Prostate gland (tissue), 2 donors: Measurements from ENCODE around the gene TLCD3B. TPM values are rescaled to one million over a fixed set of nuclear protein-coding genes. Genes with fewer than 3 reads are reported as not detected.
"Not testable (repeated sequence)": the region's sequence is repeated elsewhere in the genome, so short reads cannot be mapped to it uniquely, and the experiment has no call there.

Experiments used
- DNase-seq: peaks from one replicate; pipeline ENCODE4 v3.0.0-alpha.2; 2019; ENCODE audit warnings: low spot score
- H3K27ac ChIP-seq, 2 donors: fragments of 200-600 bp; sonication (generic); 2 replicates each; pipeline ENCODE4 v1.5.1; 2017 to 2019
- H3K27me3 ChIP-seq: fragments of 200-600 bp; sonication (generic); replicated peaks from 2 replicates; pipeline ENCODE4 v1.5.1; 2019; ENCODE audit not compliant: insufficient read depth
- H3K36me3 ChIP-seq, 2 donors: fragments of 200-600 bp; sonication (generic); 1 replicate in 1 of 2; 2 replicates in 1 of 2; pipeline versions ENCODE4 v1.5.1 to v1.8.1; 2017 to 2019
- H3K4me1 ChIP-seq: fragments of 200-600 bp; sonication (generic); replicated peaks from 2 replicates; pipeline ENCODE4 v1.5.1; 2019
- H3K4me3 ChIP-seq, 2 donors: fragments of 200-600 bp; sonication (generic); 2 replicates each; pipeline ENCODE4 v1.5.1; 2017 to 2019
- H3K9me3 ChIP-seq: fragments of 200-600 bp; sonication (generic); 2 replicates; pipeline ENCODE4 v1.5.1; 2017
- CTCF ChIP-seq, 4 experiments: fragments of 200-600 bp in 2 of 4; fragments of 450-650 bp in 2 of 4; sonication (generic) in 2 of 4; IDR thresholded peaks; 1 replicate in 3 of 4; 2 replicates in 1 of 4; pipeline ENCODE4 v1.5.1; 2016 to 2019; ENCODE audit warnings: antibody characterized with exemption in 4 of 4, mild to moderate bottlenecking in 2 of 4, moderate library complexity in 2 of 4
- POLR2A ChIP-seq: fragments of 450-650 bp; IDR thresholded peaks from one replicate; pipeline ENCODE4 v1.6.1; 2016; ENCODE audit warnings: antibody characterized with exemption, mild to moderate bottlenecking
- POLR2AphosphoS5 ChIP-seq: sonication (generic); formaldehyde crosslinking; IDR thresholded peaks from one replicate; pipeline ENCODE4 v1.6.1; 2017; ENCODE audit warnings: antibody characterized with exemption
- WGBS: methylation state at CpG from one replicate; pipeline ENCODE4 v1.1.5; 2018; 5-methylcytosine and 5-hydroxymethylcytosine counted together
- intact Hi-C: fragments of 100-400 bp; cut with DNase I; formaldehyde crosslinking; loops from one replicate; pipeline ENCODE4 v1.14.2; 2022
- total RNA-seq, 2 donors: library from RNA; depleted of rRNA; stranded (reverse); fragments of >200 nt; gene quantifications; one replicate each; pipeline ENCODE4 v1.1.0, GENCODE V29; 2016

Gene TLCD3B
- total RNA-seq, 2 donors from 2014 or later = 0.46 to 17.2 TPM

- intact Hi-C loops = no loop called here
- no peaks in the 10 kb centered on the region for H3K27me3 ChIP-seq
- no peaks in the 10 kb centered on the region for H3K36me3 ChIP-seq
- DNase-seq = no peak
- H3K4me3 ChIP-seq = no peak overlapping the region
- no peaks in the 10 kb centered on the region for H3K9me3 ChIP-seq
- 100% methylated on average over 1 of the region's 1 CpG for WGBS
- H3K4me1 ChIP-seq = no peaks in the 10 kb centered on the region
- TF ChIP-seq CTCF (IDR thresholded peaks at IDR 0.05) (no peak), POLR2AphosphoS5 (no peak), POLR2A (no peak)
- no peak overlapping the region for H3K27ac ChIP-seq
These were observed 15.5 kb upstream of the TLCD3B start for GRCh38 chr16:30046588-30046987.

- intact Hi-C loops = no loop called here
- no peak for DNase-seq
- Histone ChIP-seq H3K36me3 (no peaks in the 10 kb centered on the region), H3K27me3 (no peaks in the 10 kb centered on the region), H3K4me1 (no peaks in the 10 kb centered on the region), H3K4me3 (no peak overlapping the region), H3K27ac (no peak overlapping the region), H3K9me3 (no peaks in the 10 kb centered on the region)
- TF ChIP-seq POLR2AphosphoS5 = no peak
- TF ChIP-seq CTCF (IDR thresholded peaks at IDR 0.05) = no peak
- no peak for TF ChIP-seq POLR2A
- 42% methylated on average over 8 of the region's 8 CpGs for WGBS
These were observed 15.1 kb upstream of the TLCD3B start for GRCh38 chr16:30046178-30046577.

GRCh38 chr16:30041841-30042240, 10.8 kb upstream of the TLCD3B start:
- no peaks in the 10 kb centered on the region for H3K4me1 ChIP-seq
- no peaks in the 10 kb centered on the region for H3K27me3 ChIP-seq
- H3K4me3 ChIP-seq = no peak overlapping the region
- WGBS = 29% methylated on average over 5 of the region's 5 CpGs
- DNase-seq = no peak
- H3K9me3 ChIP-seq = no peaks in the 10 kb centered on the region
- H3K36me3 ChIP-seq = no peaks in the 10 kb centered on the region
- H3K27ac ChIP-seq = no peak overlapping the region
- peak in 3 of 4 experiments; percentile 20 to 43 (median 28) for TF ChIP-seq CTCF (IDR thresholded peaks at IDR 0.05)
- no peak for TF ChIP-seq POLR2AphosphoS5
- intact Hi-C loops = no loop called here

- H3K27ac ChIP-seq, H3K36me3 ChIP-seq, intact Hi-C loops, H3K9me3 ChIP-seq, H3K4me3 ChIP-seq, DNase-seq, H3K27me3 ChIP-seq, H3K4me1 ChIP-seq: not testable (repeated sequence)
- 89% methylated on average over 5 of the region's 5 CpGs for WGBS
These were observed 9.6 kb upstream of the TLCD3B start for GRCh38 chr16:30040690-30041089.

GRCh38 chr16:30040221-30040620, 9.2 kb upstream of the TLCD3B start:
- WGBS = 74% methylated on average over 5 of the region's 5 CpGs
- Histone ChIP-seq H3K4me1 (no peaks in the 10 kb centered on the region), H3K9me3 (no peaks in the 10 kb centered on the region), H3K27me3 (no peaks in the 10 kb centered on the region), H3K4me3 (no peak overlapping the region), H3K36me3 (no peaks in the 10 kb centered on the region), H3K27ac (no peak overlapping the region)
- no peak for TF ChIP-seq CTCF (IDR thresholded peaks at IDR 0.05)
- TF ChIP-seq POLR2A = no peak
- TF ChIP-seq POLR2AphosphoS5 = no peak
- no peak for DNase-seq
- intact Hi-C loops = no loop called here
